Activated T-helper 1 cell treated with Interleukin-2 at 50 U/mL for 16 hours (primary cell): ENCODE measurements around the gene KIF26A.

Source experiments
- DNase-seq: peaks from one replicate; pipeline ENCODE4 v3.0.0-alpha.2; 2020; ENCODE audit warnings: low read depth

KIF26A gene

DNA sequence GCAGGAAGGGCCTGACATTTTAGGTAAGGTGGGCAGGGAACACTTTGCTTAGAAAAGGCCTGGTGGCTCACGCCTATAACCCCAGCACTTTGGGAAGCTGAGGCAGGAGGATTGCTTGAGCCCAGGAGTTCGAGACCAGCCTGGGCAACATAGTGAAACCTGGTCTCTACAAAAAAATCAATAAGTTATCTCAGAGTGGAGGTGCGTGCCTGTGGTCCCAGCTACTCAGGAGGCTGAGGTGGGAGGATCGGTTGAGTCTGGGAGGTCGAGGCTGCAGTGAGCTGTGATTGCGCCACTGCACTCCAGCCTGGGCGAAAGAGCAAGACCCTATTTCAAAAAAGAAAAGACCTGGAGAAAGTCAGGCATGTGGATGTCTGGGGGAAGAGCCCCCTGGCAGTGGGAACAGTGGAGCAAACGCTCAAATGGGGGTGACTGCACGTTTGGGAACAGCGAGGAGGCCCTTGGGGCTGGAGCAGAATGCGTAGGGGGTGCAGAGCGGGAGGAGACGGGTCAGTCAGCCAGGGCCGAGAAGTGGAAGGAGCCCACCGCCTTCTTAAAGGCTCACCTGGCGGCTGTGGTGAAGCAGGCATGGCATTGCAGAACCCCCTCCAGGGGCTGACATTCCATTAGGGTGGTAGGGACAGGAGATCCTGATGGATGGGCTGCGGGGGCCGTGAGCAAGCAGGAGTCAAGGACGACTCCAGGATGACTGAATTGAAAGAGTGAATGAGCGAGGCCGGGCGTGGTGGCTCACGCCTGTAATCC, 6.2 kb upstream of the KIF26A start:
- no peak for DNase-seq

DNA sequence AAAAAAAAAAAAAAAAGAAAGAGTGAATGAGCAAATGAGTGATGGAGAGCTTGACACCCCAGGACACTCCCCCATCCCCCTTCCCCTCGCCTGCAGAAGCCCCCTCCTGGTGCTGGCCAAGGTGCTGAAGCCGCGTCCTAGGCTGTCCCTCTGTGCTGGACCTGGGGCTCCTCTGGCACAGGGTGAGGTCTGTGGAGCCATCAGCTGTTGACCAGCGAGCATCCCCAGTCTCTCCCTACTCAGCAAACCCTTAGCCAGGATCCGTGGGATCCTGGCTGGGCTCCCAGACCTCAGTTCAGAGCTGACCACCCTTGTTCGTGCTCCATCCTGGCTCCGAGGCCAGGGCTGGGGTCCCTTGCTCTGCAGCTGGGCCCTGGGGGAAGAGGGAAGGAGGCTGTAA, 5.4 kb upstream of the KIF26A start:
- no peak for DNase-seq

DNA sequence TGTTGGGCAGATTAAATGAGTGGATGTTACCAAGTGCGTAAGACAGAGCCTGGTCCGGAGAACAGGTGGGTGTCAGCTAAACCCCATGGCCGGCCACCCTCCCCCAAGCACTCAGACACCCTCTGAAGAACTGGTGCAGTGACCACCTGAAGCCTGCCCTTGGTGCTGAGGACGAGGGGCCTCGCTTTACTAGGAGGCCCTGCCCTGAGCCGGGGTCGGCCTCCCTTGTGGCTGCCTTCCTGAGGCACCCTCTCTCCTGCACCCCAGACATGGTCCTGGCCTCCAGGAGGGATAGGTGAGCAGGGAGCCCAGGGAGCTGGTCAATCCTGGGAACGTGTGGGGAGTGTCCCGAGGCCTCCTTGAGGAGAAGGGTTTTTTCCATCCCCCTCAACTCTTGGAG, 4.9 kb upstream of the KIF26A start:
- DNase-seq = no peak

DNA sequence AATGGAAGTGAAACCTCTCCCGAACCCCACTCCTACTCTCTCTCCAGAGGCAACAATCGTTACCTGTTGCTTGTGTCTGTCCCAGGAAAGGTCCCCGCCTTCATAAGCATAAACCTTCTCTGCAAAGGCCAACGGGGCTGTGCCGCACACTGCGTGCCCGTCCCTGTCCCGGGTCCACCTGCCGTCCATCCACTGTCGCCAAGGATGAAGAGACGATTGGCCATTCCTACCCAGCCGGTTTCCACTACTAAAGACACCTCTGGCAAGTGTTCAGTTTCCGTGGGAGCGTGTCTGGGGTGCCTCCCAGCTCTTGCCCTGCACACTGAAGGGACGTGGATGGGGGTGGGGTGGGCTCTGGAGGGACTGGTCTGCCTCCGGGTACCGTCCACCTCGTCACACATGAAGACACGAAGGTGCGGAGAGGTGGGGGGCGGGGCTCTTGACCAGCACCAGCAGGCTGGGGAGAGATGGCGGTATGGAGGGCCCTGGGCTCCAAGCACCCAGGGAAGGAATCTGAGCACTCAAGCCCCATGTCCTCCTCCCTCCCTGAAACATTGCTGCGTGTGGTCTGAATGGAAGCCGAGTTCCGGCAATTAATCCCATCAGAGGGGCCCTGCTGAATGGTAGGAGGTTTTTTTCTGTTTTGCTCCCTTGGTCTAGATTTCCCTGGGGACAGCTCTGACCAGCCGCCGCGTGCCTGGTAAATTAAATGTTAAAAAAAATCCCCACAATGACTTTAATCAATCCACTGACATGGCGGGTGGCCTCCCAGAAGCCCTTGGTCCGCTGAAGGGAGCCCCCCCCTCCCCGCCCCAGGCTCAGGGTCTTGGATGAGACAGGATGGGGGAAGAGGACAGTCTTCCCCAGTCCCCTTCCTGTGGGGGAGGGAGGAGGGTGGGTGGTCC, 4.1 kb upstream of the KIF26A start:
- DNase-seq = no peak

DNA sequence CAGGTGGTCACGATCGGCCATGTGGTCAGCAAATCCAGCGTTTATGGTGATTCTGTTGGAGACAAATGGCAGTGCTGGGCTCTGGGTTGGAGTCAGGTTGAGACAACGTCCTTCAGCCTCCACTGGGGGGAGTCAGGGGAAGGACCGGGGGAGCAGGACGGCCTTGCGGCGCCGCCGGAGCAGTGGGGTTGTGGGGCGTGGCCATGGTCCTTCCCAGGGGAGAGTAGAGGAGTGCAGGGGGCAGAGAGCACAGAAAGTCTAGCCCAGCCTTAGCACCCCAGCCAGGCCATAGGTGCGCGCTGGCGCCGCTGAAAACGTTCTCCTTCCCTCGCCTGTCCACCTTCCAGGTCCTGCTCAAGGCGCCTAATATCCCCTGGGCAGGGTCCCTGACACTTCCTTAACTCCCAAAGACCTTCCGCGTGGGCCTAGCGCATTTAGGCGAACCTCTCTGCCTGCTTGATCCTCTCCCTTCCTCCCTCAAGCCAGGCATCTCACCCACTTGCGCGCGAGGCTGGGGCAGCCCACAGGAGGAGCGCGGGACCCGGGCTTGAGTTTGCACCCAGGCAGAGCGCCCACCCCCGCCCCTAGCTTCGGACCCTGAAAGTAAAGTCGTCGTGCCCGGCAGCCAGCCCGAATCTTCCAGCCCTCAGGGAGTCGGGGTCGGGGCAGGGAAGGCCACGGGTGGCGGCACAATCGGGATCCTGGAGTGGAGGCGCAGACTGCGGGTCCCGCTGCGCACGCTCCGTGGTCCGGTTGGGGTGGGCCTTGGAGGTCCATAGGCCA, 3.1 kb upstream of the KIF26A start:
- no peak for DNase-seq

DNA sequence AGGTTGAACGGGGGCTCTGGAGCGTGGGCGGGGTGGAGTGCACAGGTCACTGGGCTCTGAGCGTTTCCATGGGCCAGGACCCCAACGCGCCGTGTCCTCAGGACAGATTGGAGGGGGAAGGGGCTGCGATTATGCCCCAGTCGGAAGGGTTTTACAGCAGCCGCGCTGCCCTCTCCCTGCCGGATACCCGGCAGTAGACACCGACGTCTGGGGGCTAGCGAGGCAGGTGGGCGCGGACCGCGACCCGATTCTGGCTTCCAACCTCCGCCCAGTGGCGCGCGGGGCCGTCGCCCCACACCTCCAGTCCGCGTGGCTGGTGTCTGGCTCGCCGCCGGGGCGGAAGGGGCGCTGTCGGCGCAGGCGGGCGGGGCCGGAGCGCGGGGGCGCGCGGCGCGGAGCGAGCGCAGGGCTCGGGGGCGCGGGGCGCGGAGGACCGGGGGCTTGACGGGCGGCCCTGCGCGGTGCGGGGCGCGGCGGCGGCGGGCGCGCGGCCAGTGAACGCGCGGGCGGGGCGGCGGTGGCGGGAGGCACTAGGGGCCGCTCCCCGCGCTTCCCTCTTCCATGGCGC, 2.4 kb upstream of the KIF26A start:
- DNase-seq = no peak

DNA sequence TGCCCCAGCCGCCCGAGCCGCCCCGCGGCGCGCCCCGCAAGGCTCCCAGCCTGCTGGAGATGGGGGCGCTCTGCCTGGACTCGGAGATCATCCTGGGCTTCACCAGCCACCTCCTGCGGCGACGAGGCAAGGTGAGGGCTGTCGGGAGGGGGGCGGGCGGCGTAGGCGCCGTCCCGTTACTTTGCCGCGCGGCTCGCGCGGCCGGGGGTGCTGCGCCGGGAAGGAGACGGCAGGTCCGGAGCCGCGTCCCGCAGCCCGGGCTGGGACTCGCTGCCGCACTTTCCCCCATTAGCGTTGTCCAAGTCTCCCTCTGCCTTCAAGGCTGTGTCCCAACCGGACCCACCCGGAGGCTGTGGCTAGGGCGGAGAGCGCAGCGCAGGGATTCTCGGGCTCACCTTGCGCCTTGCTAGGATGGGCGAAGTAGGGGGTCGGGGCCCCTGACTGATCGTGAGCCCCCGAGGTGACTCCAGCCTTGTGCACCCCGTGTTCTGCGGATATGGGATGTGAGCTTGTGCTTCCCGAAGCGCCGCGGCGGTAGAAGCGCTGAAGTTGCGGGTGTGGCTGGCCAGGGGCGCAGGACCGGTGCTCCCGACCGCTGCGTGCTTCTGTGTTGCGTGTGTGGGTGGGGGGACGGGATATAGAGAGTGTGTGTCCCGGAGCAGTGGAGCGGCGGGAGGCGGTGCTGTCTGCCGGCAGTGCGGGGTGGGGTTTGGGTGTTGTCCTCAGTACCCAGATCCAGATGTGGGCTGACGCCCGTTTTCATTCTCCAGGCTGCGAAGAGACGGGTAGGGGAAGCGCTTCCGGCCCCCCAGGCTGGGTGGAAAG, 1.7 kb upstream of the KIF26A start:
- DNase-seq = no peak

DNA sequence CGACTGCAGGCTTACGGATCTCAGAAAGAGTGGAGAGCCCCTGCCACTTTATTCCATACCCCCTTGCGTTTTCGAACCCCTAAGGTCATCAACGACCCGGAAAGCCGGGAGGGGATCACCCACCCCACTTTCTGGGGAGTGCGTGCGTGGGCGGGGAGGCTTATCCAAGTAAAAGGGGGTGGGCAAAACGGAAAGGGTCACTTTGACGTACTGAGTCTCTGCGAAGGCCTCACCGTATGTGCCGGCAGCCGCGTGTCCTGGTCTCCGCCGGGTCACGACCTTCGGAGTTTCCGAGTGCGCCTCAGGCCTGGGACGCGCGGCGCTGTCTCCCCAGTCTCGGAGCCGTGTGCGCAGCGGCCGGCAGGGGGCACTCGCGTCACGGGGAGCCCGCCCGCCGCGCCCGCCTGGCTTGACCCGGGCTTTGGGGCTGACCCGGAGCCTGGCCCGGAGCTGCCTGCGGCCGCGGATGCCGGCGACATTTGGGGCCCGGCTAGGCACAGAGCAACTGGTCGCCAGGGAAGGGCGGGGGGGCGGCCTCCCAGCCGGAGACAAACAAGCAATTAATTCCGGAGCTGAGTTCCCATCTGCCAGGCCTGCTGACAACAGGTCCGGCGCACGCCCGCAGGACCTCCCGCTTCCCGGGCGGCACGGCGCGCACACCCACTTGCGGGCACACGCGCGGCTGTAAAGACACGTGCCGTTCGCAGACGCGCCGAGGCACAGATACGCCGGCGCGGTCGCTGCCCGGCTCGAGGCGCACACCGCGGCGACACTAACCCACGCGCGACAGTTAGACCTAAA, 890 bp upstream of the KIF26A start:
- peak; percentile 27 for DNase-seq

DNA sequence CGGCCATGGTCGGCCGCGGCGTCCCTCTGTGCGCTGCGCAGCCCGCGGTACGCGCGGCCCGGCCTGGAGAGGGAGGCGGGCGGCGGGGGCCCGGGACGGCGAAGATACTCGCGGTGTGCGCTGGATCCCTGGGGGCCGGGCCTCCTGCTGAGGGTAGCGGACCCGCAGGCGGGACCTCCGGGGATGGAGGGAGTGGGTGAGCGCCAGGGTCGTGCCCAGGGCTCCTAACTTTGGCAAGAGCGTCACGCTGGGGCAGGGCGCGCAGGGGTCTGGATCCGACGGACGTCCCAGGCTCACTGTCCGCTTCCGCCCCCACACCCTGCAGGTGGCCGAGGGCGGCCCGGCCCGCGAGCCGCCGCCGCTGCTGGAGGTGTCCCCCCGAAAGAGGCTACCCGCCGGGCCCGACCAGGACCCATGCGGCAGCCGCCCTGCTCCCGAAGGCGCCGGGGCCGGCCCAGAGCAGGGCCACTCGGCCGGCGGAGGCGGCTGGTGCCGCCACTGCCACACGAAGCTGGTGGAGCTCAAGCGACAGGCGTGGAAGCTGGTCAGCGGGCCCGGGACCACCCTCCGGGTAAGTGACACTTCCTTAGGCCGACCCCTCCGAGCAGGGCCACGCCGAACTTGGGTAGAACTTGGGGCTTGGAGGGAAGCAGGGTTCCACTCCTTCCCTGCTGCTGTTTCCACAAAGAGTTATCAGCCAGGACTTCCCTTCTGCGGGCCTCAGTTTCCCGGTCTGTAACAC, 502 bp downstream of the KIF26A start:
- no peak for DNase-seq

DNA sequence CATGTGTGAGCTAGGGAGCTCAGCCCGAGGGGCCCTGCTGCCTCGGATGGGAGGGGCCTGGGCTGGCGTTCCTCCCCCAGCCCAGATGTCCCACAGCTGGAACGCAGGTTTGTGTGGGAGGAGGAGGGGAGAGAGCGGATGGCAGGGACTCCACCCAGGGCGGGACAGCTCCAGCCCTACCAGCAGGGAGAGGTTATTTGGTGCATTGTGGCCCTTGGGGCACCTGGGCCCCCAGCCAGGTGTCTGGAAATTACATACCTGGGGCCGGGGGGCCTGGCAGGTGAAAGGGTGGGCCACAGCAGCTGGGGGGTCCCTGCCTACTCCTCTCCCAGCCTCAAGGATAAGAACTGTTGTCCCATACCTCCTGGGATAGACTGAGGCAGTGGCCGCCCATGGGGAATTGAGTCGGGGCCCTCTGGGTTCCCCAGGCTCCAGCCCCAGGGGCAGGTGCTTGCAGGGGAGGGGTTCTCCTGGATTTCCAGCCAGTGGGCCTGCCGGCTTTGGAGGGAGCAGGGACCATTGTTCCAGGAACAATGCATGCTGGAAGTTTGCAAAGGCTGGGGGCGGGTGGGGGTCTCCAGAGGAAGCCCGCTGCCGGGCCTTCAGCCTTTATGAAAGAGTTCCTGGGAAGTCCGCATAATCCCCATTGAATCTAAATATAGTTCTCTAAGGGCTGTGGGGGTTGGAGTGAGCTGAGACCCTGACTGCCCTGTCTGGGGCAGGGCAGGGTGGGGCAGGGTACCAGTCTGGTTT, 1.2 kb downstream of the KIF26A start:
- no peak for DNase-seq

DNA sequence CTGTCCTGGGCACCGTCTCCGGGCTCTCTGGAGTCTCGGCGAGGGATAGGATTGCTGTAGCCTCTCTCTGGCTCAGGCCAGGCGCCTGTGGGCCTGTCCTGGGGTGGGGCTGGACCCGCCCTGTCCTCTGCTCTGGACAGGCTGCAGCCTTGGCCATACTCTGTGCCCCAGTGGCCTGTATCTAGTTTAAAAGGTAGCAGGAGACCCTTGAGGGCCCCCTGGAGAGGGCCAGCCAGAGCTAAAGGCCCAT, 1.8 kb downstream of the KIF26A start:
- no peak for DNase-seq

DNA sequence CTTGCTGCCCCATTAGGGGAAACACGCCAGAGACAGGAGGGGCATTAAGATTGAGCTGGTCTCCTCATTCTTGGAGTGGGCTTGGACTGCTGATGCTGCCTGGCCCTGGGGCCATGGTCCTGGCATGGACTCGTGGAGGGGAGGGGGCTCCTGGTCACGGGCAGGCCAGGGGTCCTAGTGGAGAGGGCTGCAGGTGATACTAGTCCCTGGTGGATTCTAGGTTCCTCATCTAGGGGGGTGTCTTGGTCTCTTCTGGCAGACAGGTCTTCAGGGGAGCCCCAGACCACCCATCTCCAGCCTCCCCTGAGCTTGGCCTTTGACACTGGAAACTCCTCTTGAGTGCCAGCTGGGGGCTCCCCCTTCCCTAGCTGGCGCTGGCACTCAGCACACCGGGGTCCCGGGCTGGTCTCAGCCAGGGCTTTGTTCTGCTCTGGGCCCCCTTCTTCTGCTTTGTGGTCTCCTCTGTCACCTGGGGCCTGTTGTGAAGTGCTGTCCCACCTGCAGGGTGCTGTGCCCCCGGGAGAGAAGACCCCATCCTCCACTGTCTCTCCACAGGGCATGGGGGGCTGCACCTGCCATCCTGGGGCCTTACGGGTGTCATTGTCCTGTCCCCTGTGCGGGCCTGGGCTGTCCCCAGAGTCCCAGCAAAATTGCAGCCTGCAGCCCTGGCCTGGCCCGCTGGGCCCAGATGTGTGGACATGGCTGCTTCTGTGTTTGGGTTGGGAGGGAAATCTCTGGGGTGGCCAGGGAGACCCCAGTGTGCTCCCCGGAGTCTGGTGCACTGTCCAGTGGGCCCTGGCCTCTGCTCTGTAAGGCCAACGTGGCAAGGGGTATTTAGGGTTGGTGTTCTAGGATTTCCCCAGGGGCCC, 2.3 kb downstream of the KIF26A start:
- no peak for DNase-seq

DNA sequence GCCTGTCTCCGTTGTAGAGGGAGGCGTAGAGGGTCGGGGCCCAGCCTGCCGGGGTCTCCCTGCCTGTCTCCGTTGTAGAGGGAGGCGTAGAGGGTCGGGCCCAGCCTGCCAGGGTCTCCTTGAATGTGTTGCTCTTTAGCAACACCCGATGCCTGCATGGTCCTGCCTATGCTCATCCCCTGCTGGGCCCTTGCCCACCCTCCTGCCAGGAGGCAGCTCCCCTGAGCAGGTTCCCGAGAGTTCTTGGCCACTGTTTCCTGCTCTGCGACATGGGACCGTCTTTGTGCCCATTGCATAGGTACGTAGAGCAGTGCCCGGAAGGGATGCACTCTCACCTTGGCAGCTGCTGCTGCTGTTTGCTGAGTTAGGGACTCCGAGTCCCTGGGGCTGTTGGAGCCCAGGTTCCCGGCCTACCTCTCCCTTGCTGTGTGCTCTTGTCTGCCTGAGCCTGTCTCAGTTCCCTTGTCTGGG, 3.3 kb downstream of the KIF26A start:
- DNase-seq = no peak

DNA sequence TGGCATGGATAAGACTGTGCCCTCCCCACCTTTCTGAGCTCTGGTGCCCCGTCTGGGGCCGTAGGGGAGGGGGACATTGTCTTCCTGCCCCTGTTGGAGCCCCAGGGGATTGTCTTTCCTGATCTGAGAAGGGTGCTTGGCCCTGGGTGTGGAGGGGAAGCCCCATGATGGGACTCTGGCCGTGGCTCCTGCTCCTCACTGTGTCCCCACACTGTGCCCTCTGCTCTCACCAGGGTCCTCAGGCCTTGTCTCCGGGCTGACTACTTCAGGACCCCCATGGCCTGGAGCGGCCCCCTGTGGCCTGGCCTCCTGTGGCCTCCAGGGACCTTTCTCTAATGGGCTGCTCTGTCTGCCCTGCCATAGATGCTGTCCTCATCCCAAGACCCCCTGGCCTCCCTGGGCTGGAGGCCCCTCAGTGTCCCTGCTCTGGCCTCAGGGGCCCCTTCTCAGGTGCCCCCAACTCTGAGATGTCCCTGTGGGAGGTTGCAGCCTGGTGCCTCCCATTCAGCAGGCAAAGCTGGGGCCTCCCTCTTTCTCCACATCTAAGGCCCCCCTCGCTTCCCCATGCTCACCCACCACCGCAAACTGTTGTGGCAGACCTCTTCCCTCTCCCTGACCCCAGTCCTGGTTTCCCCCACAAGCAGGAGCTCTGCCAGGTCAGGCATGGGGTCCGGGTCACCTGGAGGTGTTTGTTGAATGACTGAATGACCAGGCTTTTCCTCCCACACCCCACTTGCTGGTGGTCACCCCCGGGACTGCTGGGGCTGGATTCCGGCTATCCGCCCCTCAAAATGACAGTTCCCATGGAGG, 4.0 kb downstream of the KIF26A start:
- no peak for DNase-seq

DNA sequence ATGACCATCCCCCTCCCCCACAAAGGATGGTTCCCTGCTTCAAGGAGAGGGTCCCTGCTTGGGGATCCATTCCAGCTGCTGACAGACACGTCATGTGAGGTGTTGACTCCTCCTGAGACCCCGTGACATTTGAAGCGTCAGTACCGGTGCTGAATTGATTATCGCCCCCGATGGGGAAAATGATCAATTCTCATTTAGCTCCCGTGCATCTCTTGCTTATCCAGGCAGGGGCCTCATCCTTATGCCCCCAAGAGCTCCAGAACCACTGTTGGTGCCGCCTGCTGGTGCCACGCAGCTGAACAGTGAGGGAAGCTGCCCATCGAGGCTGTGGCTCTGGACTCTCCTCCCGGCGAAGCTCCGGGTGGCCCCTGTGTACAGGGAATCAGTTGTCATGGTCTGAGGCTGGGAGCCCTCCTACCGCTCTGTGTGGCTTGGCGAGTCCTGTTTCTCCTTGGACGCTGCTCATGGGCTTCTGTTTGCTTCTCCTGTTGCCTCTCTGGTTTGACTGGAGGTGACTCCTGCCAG, 4.6 kb downstream of the KIF26A start:
- DNase-seq = no peak

DNA sequence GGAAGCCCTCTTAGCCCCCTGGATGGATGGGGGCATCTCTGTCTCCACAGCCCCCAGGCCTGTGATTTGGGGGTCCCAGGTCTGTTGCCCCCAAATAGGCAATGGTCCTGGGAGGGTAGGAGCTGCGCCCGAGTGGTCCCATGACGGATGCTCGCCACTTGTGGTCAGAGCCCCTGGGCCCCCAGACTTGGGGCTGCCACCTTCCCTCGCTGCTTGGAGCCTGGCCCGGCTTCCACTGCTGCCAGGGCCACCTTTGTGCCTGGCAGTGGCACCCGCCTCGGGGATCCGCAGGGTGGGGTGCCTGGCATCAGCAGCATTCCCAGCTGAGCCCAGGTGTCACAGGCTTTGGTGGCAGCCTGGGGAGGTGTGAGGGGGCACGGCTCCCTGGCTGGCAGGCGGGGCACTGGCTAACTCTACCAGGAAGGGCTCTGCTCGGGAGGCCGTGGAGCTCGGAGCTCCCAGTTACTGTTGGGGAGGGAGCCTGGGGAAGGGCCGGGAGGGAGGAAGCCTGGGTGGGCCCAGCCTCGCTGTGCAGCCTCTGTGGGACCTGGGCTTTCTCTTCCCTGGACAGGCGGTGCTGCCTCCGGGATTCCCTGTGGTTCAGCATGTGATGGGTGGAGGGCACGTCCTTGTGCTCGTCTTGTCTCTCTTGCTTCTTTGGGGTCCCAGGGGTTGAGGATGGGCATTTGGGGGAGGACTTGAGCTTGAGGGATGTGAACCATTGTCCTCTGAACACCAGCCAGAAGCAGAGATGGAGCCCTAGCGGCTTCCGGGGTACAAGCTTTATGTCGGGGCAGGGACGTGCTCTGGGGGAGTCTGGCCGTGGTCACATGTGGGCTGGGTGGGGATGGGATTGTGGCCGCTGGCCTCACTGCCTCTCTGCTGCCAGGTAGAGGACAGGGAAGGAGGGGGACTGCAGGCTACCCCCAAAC, 5.4 kb downstream of the KIF26A start:
- DNase-seq = no peak
